GM18870 (cell line): Measurements from ENCODE around the gene TPCN2.
A peak's percentile ranks its signal among the peaks of the same experiment; 100 is the strongest.

Experiments
- ATAC-seq: cut with Tn5 transposase; IDR thresholded peaks from one replicate; pipeline ENCODE4 v1.9.1; 2021; ENCODE audit warnings: moderate library complexity; ENCODE audit not compliant: unreplicated experiment

The TPCN2 gene

DNA sequence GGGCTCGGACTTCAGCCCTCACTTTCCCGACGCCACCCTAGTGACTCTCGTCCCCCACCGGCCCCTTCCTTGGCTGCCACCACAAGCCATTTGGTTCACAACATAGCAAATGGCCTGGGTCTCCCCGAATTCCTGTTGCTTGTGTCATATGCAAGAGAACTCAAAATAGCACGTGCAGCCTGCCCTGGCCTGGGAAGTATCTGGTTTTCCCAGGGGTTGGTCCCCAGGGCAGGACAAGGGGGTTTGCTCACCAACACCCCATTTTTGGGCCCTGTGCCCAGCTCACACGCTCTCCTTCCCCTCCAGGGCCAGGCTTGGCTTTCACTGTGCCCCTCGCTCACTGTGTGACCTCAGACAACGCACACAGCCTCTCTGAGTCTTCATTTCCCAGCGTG lies 12.8 kb upstream of the TPCN2 start:
- no peak for ATAC-seq

DNA sequence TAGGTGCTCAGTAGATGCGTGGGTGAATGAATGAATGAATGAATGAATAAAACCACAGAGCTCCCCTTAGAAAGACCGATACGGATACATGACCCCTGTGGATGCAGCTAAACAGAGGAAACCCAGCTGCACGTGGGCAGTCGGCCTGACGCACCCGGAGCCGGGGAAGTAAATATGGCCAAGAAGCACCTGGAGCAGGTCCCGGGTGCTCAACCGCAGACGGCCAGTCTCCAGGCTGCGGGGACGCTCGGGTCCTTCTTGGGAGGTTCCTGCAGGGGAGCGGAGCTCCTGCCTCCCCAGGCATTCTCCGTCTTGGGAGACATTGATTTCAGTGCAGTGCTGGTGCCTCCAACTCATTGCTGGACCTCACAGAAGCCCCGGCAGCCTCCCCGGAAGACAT lies 11.7 kb upstream of the TPCN2 start:
- ATAC-seq: no peak

- ATAC-seq: no peak
Measured at GRCh38 chr11:69037544-69037943, 11.2 kb upstream of the TPCN2 start.

GRCh38 chr11:69039501-69039900 lies 9.2 kb upstream of the TPCN2 start:
- no peak for ATAC-seq

DNA sequence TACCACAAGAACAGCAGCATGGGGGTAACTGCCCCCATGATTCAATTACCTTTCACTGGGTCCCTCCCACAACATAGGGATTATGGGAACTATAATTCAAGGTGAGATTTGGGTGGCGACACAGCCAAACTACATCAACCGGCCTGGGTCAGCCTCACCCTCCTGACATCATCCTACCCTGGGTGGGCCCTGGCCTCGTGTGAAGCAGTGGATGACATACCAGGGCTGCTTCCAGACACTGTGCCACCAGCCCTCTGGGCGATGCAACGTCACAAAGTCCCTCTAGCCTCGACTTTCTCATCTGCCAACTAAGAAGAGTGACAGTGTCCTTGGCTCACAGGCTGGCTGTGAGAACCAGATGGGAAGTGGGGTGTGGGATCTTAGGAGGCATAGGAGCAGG lies 8.7 kb upstream of the TPCN2 start:
- ATAC-seq: no peak

DNA sequence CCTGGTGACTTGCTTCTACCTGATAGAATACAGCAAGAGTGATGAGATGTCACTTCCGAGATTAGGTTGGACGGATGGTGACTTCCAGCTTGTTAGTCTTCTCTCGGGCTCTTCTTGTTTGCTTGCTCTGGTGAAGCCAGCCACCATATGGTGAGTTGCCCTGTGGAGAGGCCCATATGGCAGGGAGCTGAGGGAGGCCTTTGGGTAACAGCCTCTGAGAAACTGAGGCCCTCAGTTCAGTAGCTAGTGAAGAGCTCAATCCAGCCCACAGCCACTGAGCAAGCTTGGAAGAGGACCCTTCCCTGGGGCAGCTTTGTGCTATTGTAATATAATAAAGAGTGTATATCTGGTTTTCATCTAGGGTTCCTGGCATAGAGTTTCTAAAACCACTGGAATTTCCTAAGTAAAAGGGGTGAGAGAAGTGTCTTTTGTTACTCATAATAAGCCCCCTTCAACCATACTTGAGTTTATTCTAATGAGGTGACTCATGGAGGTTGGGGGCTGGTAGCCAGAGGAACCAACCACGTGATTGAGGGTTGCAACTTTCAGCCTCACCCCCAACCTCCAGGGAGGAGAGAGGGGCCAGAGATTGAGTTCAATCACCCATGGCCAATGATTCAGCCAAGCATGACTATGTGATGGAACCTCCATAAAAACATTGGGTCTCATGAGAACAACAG lies 8.0 kb upstream of the TPCN2 start:
- ATAC-seq: no peak

GRCh38 chr11:69041516-69041915 lies 7.2 kb upstream of the TPCN2 start:
- no peak for ATAC-seq

GRCh38 chr11:69044111-69045013 lies 4.4 kb upstream of the TPCN2 start:
- ATAC-seq: no peak

GRCh38 chr11:69048031-69048693 lies 570 bp upstream of the TPCN2 start:
- peak; percentile 17 for ATAC-seq

- no peak for ATAC-seq
Measured at GRCh38 chr11:69049490-69049867, 747 bp downstream of the TPCN2 start.

DNA sequence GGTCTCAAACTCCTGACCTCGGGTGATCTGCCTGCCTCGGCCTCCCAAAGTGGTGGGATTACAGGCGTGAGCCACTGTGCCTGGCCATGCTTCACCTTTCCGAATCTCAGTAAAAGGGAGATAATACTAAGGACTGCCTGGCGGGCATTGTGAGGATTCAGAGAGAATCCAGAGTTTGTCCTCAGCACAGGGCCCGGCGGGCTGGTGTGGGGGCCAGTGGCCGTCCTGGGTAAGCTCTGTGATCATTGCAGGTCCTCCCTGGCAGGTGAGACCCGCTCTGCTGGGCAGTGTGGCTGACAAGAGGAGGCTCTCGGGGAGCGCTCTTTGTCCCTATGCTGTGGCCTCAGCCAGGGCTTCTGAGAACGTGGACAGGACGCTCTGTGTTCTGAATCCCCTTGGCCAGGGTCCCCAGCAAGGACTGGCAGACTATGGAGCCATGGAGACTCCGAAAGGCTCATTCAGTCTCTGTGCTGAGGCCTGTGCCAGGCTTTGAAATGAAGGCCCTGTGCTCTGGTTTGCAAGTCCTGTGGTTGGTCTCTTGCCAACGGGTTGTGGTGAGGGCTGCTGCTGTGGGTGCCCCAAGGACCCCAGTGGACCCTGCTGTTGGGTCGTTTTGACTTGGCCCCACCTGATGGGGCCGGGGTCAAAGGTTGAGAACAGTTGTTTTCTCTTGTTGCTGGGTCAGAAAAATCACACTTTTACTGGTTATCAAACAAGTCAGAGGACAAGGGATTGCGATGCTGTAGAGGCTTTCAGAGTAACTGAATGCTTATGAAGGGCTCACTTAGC lies 2.1 kb downstream of the TPCN2 start:
- ATAC-seq: no peak

GRCh38 chr11:69051381-69052342 lies 2.9 kb downstream of the TPCN2 start:
- no peak for ATAC-seq

DNA sequence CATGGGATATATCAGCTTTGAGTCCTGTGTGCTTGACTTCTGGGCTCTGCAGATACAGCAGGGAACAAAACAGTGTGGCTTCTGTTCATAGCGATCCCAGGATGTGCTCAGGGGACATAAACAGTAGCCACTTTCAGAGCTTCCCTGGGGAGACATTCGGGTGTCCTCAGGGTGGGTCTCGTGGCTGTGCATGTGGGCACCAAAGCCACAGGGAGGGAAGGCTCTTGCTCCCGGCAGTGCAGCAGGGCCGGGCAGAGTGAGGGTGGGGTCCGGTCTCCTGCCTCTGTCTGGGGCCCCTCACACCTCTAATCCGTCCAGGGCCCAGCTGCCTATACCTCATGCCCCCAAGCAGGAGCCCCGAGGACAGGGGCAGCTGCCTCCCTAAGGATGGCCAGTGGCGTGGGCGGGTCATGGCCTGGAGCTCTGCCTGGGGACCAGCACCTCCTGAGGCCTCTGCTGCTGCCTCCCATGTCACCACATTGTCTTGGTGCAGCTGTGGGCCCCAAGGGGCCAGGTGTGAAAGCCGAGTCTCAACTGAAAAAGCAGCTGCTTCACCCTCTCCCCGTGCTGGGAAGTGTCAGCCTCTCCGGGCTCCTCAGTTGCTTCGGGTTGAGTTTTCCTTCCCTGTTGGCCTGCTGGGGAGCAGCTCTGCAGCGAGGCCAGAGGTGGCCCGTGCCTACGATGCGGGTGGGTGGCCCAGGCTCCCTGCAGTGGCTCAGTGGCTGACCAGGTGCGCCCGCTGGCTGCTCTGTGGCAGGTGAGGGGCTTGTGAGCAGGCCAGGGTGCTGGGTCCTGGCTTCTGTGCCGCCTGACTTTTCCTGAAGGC lies 3.8 kb downstream of the TPCN2 start:
- ATAC-seq: no peak

DNA sequence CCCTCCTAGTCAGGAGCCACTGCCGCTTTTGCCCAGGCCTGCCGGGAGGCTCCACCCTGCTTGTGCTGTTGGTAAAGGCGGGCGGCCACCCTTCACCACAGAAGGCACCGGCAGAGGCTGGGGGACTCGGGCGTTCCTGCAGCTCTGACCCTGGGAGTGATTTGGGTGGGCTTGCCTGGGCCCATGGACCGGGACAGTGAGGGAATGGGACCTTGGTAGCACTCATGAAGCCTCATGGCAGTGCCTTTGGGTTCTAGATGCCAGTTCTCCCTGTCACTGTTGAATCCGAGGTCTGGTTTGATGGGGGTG lies 4.4 kb downstream of the TPCN2 start:
- no peak for ATAC-seq

GRCh38 chr11:69053546-69054396 lies 5.0 kb downstream of the TPCN2 start:
- ATAC-seq: no peak

DNA sequence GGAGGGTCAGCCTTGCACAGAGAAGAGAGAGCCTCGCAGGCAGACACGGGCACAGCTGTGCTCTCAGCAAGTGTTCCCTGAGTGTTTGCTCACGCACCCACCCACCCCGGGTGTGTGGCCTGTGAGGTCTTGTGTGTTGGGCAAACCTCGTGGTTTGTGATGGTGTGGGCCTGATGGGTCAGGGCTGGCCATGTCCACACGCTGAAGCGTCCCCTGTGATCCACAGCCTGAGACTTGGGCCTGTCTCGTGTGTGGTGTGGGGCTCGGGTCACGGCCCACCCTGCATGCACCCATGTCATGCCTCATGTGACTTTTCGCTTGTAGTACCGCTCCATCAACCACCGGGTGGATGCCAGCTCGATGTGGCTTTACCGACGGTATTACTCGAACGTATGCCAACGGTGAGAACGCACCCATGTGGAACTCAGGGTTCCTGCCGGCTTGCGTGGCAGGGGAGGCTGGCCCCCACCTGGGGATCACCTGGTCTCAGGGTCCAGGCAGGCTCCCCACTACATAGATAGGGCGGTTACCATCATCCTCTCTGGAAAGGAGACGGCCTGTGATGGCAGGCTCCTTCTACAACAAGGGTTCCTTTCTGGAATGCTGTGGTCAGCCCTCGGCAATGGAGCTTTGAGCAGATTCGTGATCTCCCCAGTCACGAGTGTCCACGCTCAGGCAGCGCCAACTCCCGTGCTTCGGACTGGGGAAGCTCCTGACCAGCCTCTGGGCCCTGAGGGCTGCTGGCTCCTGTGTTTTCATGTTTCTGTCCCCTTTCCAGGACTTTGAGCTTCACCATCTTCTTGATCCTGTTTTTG lies 5.9 kb downstream of the TPCN2 start:
- no peak for ATAC-seq

GRCh38 chr11:69055212-69055586 lies 6.5 kb downstream of the TPCN2 start:
- no peak for ATAC-seq
